Fibroblast of mammary gland (primary cell): ENCODE measurements around the gene DUSP14.

Source experiments
- DNase-seq: peaks from one replicate; pipeline ENCODE4 v3.0.0-alpha.2; 2010; ENCODE audit warnings: low read depth
- H3K4me3 ChIP-seq: 2 replicates; pipeline ENCODE4 v1.5.1; 2011; ENCODE audit warnings: low read depth, mild to moderate bottlenecking, low read length, moderate library complexity; ENCODE audit not compliant: control insufficient read depth
- CTCF ChIP-seq: conservative IDR thresholded peaks from 2 replicates; pipeline ENCODE4 v1.5.1; 2011; ENCODE audit warnings: low read depth, low read length, inconsistent platforms; ENCODE audit not compliant: control insufficient read depth, insufficient read depth

The DUSP14 gene

DNA sequence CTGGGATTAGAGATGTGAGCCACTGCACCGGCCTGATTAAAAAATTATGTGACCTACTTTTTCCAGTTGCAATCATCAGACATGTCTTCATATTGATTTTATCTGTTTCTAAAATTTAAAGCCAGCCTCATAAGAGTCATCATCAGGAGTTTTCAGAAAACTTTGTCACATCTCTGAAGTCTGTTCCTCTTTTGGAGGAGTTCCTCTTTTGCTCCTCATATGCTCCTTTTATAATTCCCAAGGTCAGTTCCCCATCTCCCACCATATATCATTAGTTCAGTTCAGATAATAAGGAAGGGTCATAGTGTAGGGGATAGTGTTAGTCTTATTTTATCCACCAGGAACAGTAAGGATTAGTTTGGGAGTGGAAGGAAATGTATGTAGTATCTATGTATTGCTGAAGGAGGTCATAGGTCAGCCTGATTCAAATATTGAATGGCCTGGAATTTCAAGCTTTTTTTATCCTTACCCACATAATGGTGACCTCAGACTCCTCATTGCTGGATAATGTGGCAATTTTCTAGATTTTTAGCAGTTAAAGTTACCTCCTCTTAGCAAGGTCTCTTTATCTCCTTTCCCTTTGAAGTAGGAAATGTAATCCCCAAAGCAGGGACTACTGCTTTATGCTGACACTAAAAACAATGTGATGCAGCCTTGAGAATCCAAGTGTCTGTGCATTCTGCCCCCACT is 13.8 kb upstream of the DUSP14 start:
- no peak overlapping the region for H3K4me3 ChIP-seq
- TF ChIP-seq CTCF: no peak
- no peak for DNase-seq

DNA sequence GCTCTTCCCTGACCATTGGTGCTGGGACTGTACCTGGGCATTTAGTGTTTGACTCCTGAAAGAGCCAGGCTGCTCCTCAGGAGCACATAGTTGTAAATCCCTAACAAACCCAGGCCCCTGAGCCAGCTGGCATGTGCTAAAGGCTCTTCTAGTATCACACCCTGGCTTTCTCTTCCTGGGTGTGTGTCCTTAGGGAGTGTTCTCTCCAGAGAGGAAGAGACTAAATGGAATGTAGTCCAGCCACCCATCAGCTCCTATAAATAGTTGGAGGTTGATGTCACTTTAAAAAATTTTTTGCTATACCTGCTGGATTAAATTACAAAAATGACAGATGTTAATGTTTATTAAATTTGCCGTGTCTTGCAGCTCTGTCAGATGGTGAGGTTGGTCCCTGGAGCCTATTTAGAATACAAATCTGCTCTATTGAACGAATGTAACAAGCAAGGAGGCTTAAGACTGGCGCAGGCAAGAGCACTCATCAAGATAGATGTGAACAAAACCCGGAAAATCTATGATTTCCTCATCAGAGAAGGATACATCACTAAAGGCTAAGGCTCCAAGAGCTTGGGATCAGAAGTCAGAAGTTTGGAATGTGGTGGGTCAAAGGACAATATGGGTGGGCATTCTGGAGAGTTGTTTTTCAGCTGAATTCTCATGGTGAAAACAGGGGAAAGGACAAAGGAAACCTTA is 13.1 kb upstream of the DUSP14 start:
- H3K4me3 ChIP-seq: no peak overlapping the region
- peak; percentile 82 for DNase-seq

DNA sequence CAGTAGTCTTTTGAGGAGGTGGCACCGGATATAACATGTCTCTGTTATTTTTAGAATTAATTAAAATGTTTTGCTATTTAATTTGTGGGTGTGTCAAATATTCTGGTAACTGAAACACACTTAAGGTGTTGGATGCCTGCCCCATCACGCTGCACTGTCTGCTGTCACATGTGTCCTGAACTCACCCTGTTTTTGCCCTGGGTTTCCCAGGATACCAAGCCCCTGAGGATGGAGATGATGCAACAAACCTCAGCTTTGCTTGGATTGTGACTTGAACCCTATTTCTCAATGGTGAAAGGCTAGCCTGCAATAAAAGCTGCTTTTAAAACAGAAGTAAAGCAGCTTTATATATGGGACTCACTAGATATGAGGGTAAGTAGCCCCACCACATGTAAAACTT is 11.5 kb upstream of the DUSP14 start:
- TF ChIP-seq CTCF: no peak
- peak; percentile 89 for DNase-seq

More for the DNA sequence above, 13.1 kb upstream of the DUSP14 start:
- no peak for TF ChIP-seq CTCF

DNA sequence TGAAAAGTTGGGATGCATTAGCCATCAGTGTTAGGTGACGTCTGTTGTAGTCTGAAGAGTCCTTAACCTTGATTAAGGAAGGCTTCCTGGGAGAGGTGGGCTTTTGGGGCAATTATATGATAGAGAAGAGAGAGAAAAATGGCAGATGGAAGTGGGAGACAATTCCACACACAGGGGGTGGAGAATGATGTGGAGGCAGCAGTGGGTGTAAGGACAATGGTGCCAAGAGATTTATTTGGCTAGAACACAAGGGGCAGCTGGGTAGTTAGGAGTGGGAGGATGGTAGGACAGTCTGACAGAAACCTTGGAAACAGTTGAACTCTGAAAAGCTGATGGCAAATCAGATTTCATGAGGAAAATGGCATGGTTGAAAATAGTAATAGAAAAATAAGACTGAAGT is 10.7 kb upstream of the DUSP14 start:
- no peak for TF ChIP-seq CTCF
- DNase-seq: no peak

More for the DNA sequence above, 11.5 kb upstream of the DUSP14 start:
- no peak overlapping the region for H3K4me3 ChIP-seq

GRCh38 chr17:37480427-37480826 is 9.3 kb upstream of the DUSP14 start:
- TF ChIP-seq CTCF: no peak
- no peak overlapping the region for H3K4me3 ChIP-seq
- DNase-seq: no peak

More for the DNA sequence above, 10.7 kb upstream of the DUSP14 start:
- no peak overlapping the region for H3K4me3 ChIP-seq

- TF ChIP-seq CTCF: no peak
- DNase-seq: peak; percentile 51
- H3K4me3 ChIP-seq: no peak overlapping the region
These were observed 8.6 kb upstream of the DUSP14 start for GRCh38 chr17:37481001-37481665.
